GM21367 (cell line): ENCODE data around the gene EPAS1.
"Not testable (repeated sequence)": the region's sequence is repeated elsewhere in the genome, so short reads cannot be mapped to it uniquely, and the experiment has no call there.

ENCODE experiments used
- ATAC-seq: cut with Tn5 transposase; IDR thresholded peaks from one replicate; pipeline ENCODE4 v1.9.1; 2021; ENCODE audit not compliant: unreplicated experiment

The EPAS1 gene

GRCh38 chr2:46381871-46382270 lies 84.7 kb downstream of the EPAS1 start:
- ATAC-seq = no peak

GRCh38 chr2:46382331-46383112 lies 85.3 kb downstream of the EPAS1 start:
- no peak for ATAC-seq

- ATAC-seq = no peak
Measured at GRCh38 chr2:46383113-46383395, 85.8 kb downstream of the EPAS1 start.

GRCh38 chr2:46383784-46384456 lies 86.7 kb downstream of the EPAS1 start:
- ATAC-seq = no peak

GRCh38 chr2:46384457-46384815 lies 87.2 kb downstream of the EPAS1 start:
- no peak for ATAC-seq

- no peak for ATAC-seq
Measured at GRCh38 chr2:46385786-46386577, 88.8 kb downstream of the EPAS1 start.

- no peak for ATAC-seq
Measured at GRCh38 chr2:46386763-46387162, 89.6 kb downstream of the EPAS1 start.

- no peak for ATAC-seq
Measured at GRCh38 chr2:46387292-46387691, 90.1 kb downstream of the EPAS1 start.

- ATAC-seq = no peak
Measured at GRCh38 chr2:46387886-46388515, 90.8 kb downstream of the EPAS1 start.

- ATAC-seq = no peak
Measured at GRCh38 chr2:46388881-46389280, 91.7 kb downstream of the EPAS1 start.

GRCh38 chr2:46389417-46389916 lies 92.3 kb downstream of the EPAS1 start:
- no peak for ATAC-seq

- ATAC-seq = no peak
Measured at GRCh38 chr2:46390036-46390435, 92.8 kb downstream of the EPAS1 start.

- ATAC-seq = no peak
Measured at GRCh38 chr2:46390901-46391395, 93.7 kb downstream of the EPAS1 start.

GRCh38 chr2:46392561-46393346 lies 95.5 kb downstream of the EPAS1 start:
- no peak for ATAC-seq

GRCh38 chr2:46393347-46393820 lies 96.2 kb downstream of the EPAS1 start:
- no peak for ATAC-seq

GRCh38 chr2:46393865-46394264 lies 96.7 kb downstream of the EPAS1 start:
- ATAC-seq = no peak

- no peak for ATAC-seq
Measured at GRCh38 chr2:46394649-46395510, 97.7 kb downstream of the EPAS1 start.

- ATAC-seq = not testable (repeated sequence)
Measured at GRCh38 chr2:46395730-46396129, 98.5 kb downstream of the EPAS1 start.

- ATAC-seq = no peak
Measured at GRCh38 chr2:46400016-46400415, 102.8 kb downstream of the EPAS1 start.
